K562 (cell line): ENCODE measurements around the gene GNPAT. TPM values are rescaled to one million over a fixed set of nuclear protein-coding genes. Genes with fewer than 3 reads are reported as not detected.

ENCODE experiments used
- ATAC-seq: fragments of 200-7000 bp; cut with Tn5 transposase; 3 replicates; pipeline ENCODE4 v1.9.1; 2020; ENCODE audit warnings: moderate library complexity
- BruUV-seq: library from RNA; stranded (reverse); fragments of 400-500 nt; replicated peaks from 2 replicates; lab custom pipeline; 2021; lab: Mats Ljungman, UMichigan
- CTCF ChIA-PET: fragments of 300-600 bp; formaldehyde crosslinking; extraction: SDS; loops from one replicate; lab custom pipeline; 2021; ENCODE audit warnings: low intra/inter-chr PET ratio; lab: Yijun Ruan, JAX
- POLR2A ChIA-PET: fragments of 300-600, 350-650 bp; sonication (Branson Sonifier 250); formaldehyde crosslinking; extraction: SDS; loops from one replicate; lab custom pipeline; 2021; ENCODE audit warnings: antibody characterized with exemption, inconsistent platforms; lab: Yijun Ruan, JAX
- DNase-seq, 4 experiments: peaks; one replicate each; pipeline versions ENCODE4 v3.0.0 to v3.0.0-alpha.2; 2011 to 2018; ENCODE audit warnings: low spot score in 3 of 4, mixed read lengths in 3 of 4; ENCODE audit errors: extremely low read depth in 1 of 4
- FAIRE-seq: peaks from 2 replicates; lab custom pipeline; 2011; peaks lifted over from hg19 to GRCh38; lab: Jason Lieb, UNC
- H2AFZ ChIP-seq: 2 replicates; pipeline ENCODE4 v1.6.0; 2011; ENCODE audit warnings: low read depth, low read length, control low read depth, inconsistent platforms
- H3K27ac ChIP-seq: fragments of 200-600 bp; 3 replicates; pipeline ENCODE4 v1.8.0; 2011; ENCODE audit warnings: low read depth, mild to moderate bottlenecking, control low read depth, inconsistent platforms, low read length, moderate library complexity, mixed read lengths; ENCODE audit errors: extremely low read depth
- H3K27me3 ChIP-seq, 2 experiments: fragments of 300-600 bp in 1 of 2; 2 replicates in 1 of 2; 3 replicates in 1 of 2; pipeline versions ENCODE4 v1.6.0 to v1.8.0; 2011; ENCODE audit warnings: inconsistent platforms in 2 of 2, low read length in 2 of 2, mild to moderate bottlenecking in 1 of 2, mixed read lengths in 1 of 2, moderate library complexity in 1 of 2; ENCODE audit not compliant: control insufficient read depth in 2 of 2, insufficient read depth in 2 of 2
- H3K36me3 ChIP-seq: fragments of 300-600 bp; 3 replicates; pipeline ENCODE4 v1.8.0; 2011; ENCODE audit warnings: mild to moderate bottlenecking, low read length, inconsistent platforms; ENCODE audit not compliant: control insufficient read depth, insufficient read depth
- H3K4me1 ChIP-seq, 2 experiments: fragments of 200-600 bp in 1 of 2; replicated peaks in 1 of 2; 2 replicates in 1 of 2; 3 replicates in 1 of 2; pipeline versions ENCODE4 v1.5.1 to v1.8.0; 2011; ENCODE audit warnings: inconsistent platforms in 2 of 2, low read length in 2 of 2, mild to moderate bottlenecking in 1 of 2, mixed read lengths in 1 of 2, moderate library complexity in 1 of 2; ENCODE audit not compliant: control insufficient read depth in 2 of 2, insufficient read depth in 2 of 2
- H3K4me2 ChIP-seq: 2 replicates; pipeline ENCODE4 v1.6.1; 2011; ENCODE audit warnings: low read length, control low read depth, inconsistent platforms, mixed read lengths; ENCODE audit not compliant: insufficient read depth
- H3K4me3 ChIP-seq: fragments of 200-600 bp; sonication (generic), shearing (Covaris generic); 2 replicates; pipeline ENCODE4 v1.5.1; 2016; ENCODE audit warnings: control low read depth, inconsistent platforms
- H3K79me2 ChIP-seq: fragments of 200-600 bp; 3 replicates; pipeline ENCODE4 v1.8.0; 2011; ENCODE audit warnings: low read length, inconsistent platforms; ENCODE audit not compliant: control insufficient read depth, insufficient read depth
- H3K9ac ChIP-seq, 2 experiments: 2 replicates each; pipeline versions ENCODE4 v1.6.0 to v1.6.1; 2011; ENCODE audit warnings: low read depth in 2 of 2, low read length in 2 of 2, control low read depth in 1 of 2, inconsistent platforms in 1 of 2, mild to moderate bottlenecking in 1 of 2, mixed read lengths in 1 of 2; ENCODE audit not compliant: insufficient read depth in 1 of 2
- H3K9me1 ChIP-seq: one replicate; pipeline ENCODE4 v1.6.0; 2011; ENCODE audit warnings: inconsistent platforms, mild to moderate bottlenecking, low read length, moderate library complexity; ENCODE audit not compliant: control insufficient read depth, insufficient read depth
- H3K9me3 ChIP-seq: replicated peaks from 2 replicates; pipeline ENCODE4 v1.5.1; 2011; ENCODE audit warnings: low read depth, low read length, inconsistent platforms; ENCODE audit not compliant: control insufficient read depth, insufficient read depth
- H4K20me1 ChIP-seq: replicated peaks from 2 replicates; pipeline ENCODE4 v1.6.1; 2011; ENCODE audit warnings: low read length, inconsistent platforms, mixed read lengths; ENCODE audit not compliant: control insufficient read depth, insufficient read depth
- HOMEZ ChIP-seq: fragments of 250-450 bp; sonication (Bioruptor Pico); IDR thresholded peaks from 2 replicates; pipeline ENCODE4 v1.4.0; 2020; ENCODE audit warnings: mild to moderate bottlenecking, moderate library complexity
- KDM4B ChIP-seq, 2 experiments: fragments of 450-650 bp in 1 of 2; sonication (generic) in 1 of 2; IDR thresholded peaks; 2 replicates each; pipeline ENCODE4 v1.6.1; 2016 to 2017; ENCODE audit warnings: borderline replicate concordance in 2 of 2, antibody characterized with exemption in 1 of 2, low read depth in 1 of 2, mild to moderate bottlenecking in 1 of 2
- MBD2 ChIP-seq: sonication (generic); IDR thresholded peaks from 2 replicates; pipeline ENCODE4 v1.6.1; 2016; ENCODE audit warnings: low read depth, borderline replicate concordance
- TSHZ1 ChIP-seq: fragments of 250-450 bp; sonication (Bioruptor Pico); IDR thresholded peaks from 2 replicates; pipeline ENCODE4 v1.4.0; 2020; ENCODE audit warnings: mild to moderate bottlenecking, moderate library complexity
- ZNF639 ChIP-seq, 2 experiments: fragments of 200-800 bp in 1 of 2; sonication (Bioruptor generic) in 1 of 2; sonication (generic) in 1 of 2; formaldehyde crosslinking in 1 of 2; IDR thresholded peaks in 1 of 2; conservative IDR thresholded peaks in 1 of 2; 2 replicates each; pipeline versions ENCODE4 v1.5.0 to v1.6.1; 2016 to 2020; ENCODE audit warnings: missing compliant biosample characterization in 1 of 2, missing genetic modification characterization in 1 of 2, missing genetic modification reagents in 1 of 2
- WGBS: fragments of 100-300 bp; shearing (Covaris generic); methylation state at CpG from one replicate; pipeline ENCODE4 v1.1.6; 2016; ENCODE audit warnings: low coverage, mixed read lengths; ENCODE audit not compliant: insufficient coverage; ENCODE audit errors: missing lambda C conversion rate; 5-methylcytosine and 5-hydroxymethylcytosine counted together
- in situ Hi-C: fragments of 300-500 bp; cut with MboI; formaldehyde crosslinking; loops from 4 replicates; pipeline ENCODE4 v1.15.0; 2018; ENCODE audit warnings: inconsistent platforms, mixed read lengths
- intact Hi-C: fragments of 100-400 bp; cut with micrococcal nuclease; formaldehyde crosslinking; loops from 2 replicates; pipeline ENCODE4 v1.14.2; 2022
- polyA plus RNA-seq, 8 experiments: library from polyadenylated mRNA; depleted of rRNA in 4 of 8; stranded (reverse) in 5 of 8; unstranded in 3 of 8; fragments of >200 nt; fragmentation: Nextera tagmentation in 2 of 8; fragmentation: Illumina TruSeq in 1 of 8; extraction: Ambion mirVana in 2 of 8; extraction: Trizol in 1 of 8; gene quantifications; 2 replicates each; pipeline versions ENCODE4 v1.2.1 to v1.2.3, GENCODE V29; 2011 to 2014; ENCODE audit warnings: inconsistent platforms in 1 of 8, missing spikeins in 1 of 8
- total RNA-seq, 7 experiments: library from RNA; depleted of rRNA in 6 of 7; stranded (reverse); fragments of >200 nt in 6 of 7; fragmentation: Illumina TruSeq in 2 of 7; extraction: Trizol in 2 of 7; gene quantifications; 2 replicates each; pipeline versions ENCODE4 v1.2.1 to v1.2.3, GENCODE V29; 2011 to 2021; ENCODE audit warnings: low replicate concordance in 1 of 7

GNPAT gene
- total and polyA plus RNA-seq, 9 of the 15 experiments (the other 6 are each of a cell fraction or from before 2014, with no cell fraction given): 32.1 to 68.8 (median 50.7) TPM

GRCh38 chr1:231218078-231218477, 22.9 kb upstream of the GNPAT start:
- CTCF ChIA-PET: no interaction called here
- Histone ChIP-seq H3K36me3 (0 out of 3 replicates have a peak, but pooled peaks cover 4% of the 10 kb centered on the region), H4K20me1 (no peaks in the 10 kb centered on the region), H3K27me3 (peaks cover 33 to 42% of the 10 kb centered on the region in 2 experiments)
- 2% methylated on average over 6 of the region's 6 CpGs for WGBS
- in situ Hi-C loops: no loop called here
- TF ChIP-seq MBD2 (no peak), TSHZ1 (CRISPR knock-in tag) (no peak), HOMEZ (CRISPR knock-in tag) (no peak), KDM4B (IDR thresholded peaks at IDR 0.05; ENCODE audit: borderline replicate concordance in 2 of 2, low read depth in 1 of 2) (no peak), ZNF639 (CRISPR knock-in tag; conservative IDR thresholded peaks at IDR 0.05 in 1 of 2, IDR thresholded peaks at IDR 0.05 in 1 of 2) (no peak)
- TF ChIP-seq, all 486 proteins: peak for 0
- no TSS peak for BruUV-seq
- H3K4me3 ChIP-seq: no peak overlapping the region
- H3K4me2 ChIP-seq: no peak overlapping the region
- no peak overlapping the region for H3K27ac ChIP-seq
- no peak overlapping the region for H2AFZ ChIP-seq
- peaks cover 0 to 8% of the 10 kb centered on the region in 2 experiments; a peak in 2 of 5 replicates for H3K4me1 ChIP-seq
- intact Hi-C loops: no loop called here
- no peak overlapping the region for H3K9ac ChIP-seq
- H3K79me2 ChIP-seq: no peaks in the 10 kb centered on the region
- H3K9me3 ChIP-seq: no peaks in the 10 kb centered on the region
- POLR2A ChIA-PET: no interaction called here
- no peak for ATAC-seq
- no peak for FAIRE-seq
- no peak for DNase-seq
- H3K9me1 ChIP-seq: no peaks in the 10 kb centered on the region
